ENCODE measurements around the gene GET3.

GET3 gene

DNA sequence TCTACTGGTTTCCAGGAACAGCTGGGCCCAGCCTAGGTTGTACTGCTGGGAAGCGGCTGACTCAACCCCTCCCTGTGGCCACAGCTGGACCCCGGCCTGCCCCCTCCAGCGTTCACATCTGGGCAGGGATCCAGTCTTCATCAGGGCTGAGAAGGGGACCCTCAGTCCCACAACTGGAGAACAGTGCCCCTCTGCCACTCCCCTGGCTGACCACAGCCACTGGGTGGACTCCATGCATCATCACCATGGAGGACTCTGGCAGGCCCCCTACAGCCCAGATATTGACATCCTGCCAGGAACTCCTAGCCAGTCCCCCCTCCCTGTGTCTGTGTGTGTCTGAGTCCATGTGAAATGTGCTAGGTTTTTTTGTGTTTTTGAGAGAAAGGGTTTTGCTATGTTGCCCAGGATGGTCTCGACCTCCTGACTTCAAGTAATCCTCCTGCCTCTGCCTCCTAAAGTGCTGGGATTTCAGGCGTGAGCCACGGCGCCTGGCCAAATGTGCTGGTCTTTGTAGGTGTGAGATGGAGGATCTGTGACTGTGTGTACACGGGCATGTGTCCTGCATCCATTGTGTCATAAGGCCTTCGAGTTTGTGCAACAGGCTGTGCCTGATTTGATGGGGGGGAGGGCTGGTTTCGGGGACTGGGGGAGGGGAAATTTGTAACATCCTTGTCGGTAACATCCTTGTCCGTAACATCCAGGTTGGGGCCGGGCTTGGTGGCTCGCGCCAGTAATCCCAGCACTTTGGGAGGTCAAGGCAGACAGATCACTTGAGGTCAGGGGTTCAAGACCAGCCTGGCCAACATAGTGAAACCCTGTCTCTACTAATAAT lies 42.1 kb downstream of the GET3 start:
- no peak for DNase-seq (ENCODE audit: low read depth)

DNA sequence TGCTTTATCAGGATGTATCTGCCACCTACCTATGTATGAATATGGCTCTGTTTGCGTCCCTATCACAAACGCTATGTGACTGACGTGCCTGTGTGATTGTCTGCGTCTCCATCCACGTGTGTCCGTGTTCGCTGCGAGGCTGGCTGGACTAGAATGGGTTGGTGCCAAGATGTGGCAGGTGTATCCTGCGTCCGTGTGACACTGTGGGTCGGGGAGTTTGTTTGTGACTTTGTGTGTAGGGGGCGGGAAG lies 44.8 kb downstream of the GET3 start:
- no peak for DNase-seq (ENCODE audit: low read depth)

DNA sequence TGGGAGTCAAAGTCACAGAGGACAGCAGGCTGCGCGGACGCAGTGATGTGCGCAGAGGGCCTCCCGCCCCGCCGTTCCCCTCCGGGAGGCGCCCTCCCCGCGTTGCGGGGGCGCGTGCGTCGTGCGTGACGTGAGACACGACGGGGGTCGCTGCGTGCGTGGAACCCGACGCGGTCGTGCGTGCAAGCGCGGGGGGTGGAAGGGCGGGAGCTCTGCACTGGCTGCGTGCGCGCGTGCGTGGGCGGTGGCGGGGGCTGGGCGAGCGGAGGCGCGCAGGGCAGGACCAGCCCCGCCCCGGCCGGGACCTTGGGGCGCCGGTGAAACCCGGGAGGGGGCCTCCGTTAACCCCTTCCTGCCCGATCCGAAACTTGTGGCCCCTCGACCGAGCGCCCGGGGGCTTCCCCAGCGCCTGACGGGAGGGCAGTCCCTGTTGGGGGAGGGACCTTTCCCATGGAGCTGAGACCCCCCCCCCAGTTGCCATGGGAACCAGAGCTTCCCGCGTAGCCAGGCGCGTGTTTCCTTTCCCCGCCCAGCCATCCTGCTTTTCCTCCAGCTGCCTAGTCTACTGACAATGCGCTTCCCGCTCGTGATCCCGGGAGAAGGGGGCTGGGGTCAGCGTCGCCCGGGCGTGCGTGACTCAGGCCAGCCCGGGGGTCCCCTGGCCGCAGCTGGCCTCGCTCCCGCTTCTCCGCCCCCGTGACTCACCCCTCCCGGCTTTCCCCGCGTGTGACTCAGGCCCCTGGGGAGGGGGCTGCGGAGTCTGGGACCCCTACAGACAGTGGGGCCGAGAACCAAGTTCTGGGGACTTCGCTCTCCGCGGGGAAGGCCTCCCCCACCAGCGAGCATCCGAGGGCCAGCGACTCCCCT lies 45.4 kb downstream of the GET3 start:
- peak; percentile 85 for DNase-seq (ENCODE audit: low read depth)

DNA sequence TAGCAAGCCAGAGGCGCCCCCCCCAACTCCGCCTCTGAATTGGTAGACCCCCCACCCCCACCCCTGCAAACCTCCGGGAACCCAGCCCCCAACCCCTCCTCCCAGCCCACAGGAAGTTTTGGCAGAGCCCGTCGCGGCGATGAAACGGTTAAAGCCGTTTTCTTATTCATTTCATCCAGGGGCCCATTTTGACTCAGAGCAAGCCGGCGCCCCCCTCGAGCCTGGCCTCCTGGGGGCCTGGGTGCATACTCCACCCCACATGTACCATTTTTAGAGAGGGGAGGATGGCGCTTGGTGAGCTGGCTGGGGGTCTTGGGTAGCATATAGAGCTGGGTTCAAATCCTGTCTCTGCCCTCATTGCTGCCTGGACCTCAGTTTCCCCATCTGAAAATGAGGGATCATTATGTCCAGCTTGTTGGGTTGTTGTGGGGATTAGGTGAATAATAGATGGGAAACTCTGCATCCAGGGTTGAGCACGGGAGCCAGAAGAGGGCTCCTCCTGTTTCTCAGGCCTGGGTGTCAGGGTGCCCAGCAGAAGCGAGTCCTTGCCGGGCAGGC lies 46.1 kb downstream of the GET3 start:
- no peak for DNase-seq (ENCODE audit: low read depth)

DNA sequence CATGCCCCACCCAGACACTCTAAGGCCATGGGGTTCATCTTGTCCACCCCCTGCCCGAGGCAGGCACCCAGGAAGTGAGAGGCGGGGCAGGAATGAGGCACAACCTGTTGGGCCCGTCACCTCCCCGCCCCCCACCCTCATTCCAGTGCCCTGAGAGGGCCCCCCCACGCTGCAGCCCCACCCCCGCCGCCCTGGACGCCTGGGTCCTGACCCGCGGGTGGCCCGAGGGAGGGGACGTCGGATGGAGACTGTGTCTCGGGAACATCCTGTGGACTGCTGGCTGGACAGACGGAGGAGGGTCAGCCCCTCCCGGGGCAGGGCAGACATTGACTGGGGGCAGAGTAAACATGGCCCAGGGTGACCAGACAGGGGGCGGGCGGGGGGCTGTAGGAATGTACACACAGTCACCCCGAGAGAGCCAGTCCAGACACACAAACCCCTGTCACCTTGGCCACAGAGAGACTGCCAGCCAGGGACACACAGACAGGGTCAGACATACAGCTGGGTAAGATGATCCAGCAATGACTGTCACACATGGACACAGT lies 46.6 kb downstream of the GET3 start:
- no peak for DNase-seq (ENCODE audit: low read depth)

DNA sequence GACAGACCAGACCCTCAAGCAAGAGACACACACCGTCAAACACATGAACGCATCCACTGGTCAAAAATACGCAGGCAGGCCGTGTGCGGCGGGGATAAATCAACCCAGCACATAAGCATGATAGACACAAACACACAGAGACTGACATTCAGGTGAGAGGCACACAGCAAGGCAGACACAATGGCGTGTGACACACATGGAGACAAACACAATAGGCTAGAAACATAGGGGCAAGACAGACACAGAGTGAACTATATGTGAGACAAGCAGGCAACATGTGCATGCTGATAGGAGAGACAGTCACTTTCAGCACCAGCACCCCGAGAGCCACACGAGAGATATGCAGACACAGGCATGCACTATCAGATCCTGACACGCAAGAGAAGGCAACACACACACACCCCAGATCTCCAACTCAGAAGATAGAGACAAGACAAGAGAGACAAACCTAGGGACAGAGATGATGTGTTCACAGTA lies 47.1 kb downstream of the GET3 start:
- no peak for DNase-seq (ENCODE audit: low read depth)

DNA sequence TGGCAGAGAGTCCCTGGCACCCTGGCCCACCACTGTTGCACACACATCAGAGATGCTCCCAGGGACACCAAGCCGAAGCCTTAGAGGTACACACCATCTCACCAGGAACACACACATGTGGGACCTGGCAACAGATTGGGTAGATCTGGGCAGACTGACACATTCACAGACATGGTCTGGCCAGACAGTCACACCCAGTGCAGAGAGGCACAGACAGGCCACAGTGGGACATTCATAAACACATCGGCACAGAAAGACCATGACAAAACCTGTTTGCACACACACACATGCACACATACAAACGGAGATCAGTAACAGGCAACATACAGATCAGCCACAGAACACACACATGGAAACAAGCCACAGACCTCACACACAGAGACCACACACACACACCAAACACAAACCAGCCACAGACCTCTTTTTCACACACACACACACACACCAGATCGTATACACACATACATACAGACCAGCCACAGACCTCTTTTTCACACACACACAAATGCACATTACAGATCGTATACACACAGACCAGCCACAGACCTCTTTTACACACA lies 47.7 kb downstream of the GET3 start:
- no peak for DNase-seq (ENCODE audit: low read depth)

DNA sequence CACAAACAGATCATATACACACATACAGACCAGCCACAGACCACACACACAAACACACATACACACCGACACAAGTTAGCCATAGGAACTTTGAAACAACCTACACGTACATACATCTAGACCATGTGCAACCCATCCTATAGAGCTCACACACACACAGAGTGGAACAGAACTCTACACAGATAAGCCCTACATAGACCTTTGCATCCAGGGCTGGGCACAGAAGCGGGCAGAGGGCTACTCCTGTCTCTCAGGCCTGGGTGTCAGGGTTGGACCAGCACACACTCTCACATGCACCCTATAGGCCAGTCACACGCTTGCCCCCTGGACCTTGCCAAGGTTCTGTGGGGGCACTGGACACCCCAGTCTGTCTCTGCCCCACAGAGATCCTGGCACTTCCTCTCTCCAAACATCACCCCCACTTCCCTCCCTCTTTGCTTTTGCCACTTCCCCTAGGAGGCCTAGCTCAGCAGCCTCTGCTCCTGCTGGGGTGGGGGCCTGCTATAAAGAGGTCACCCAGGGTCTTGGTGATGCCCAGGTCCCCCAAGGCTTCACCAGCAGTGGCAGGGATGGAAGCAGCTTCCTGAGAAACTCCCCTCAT lies 48.2 kb downstream of the GET3 start:
- DNase-seq (ENCODE audit: low read depth): no peak

DNA sequence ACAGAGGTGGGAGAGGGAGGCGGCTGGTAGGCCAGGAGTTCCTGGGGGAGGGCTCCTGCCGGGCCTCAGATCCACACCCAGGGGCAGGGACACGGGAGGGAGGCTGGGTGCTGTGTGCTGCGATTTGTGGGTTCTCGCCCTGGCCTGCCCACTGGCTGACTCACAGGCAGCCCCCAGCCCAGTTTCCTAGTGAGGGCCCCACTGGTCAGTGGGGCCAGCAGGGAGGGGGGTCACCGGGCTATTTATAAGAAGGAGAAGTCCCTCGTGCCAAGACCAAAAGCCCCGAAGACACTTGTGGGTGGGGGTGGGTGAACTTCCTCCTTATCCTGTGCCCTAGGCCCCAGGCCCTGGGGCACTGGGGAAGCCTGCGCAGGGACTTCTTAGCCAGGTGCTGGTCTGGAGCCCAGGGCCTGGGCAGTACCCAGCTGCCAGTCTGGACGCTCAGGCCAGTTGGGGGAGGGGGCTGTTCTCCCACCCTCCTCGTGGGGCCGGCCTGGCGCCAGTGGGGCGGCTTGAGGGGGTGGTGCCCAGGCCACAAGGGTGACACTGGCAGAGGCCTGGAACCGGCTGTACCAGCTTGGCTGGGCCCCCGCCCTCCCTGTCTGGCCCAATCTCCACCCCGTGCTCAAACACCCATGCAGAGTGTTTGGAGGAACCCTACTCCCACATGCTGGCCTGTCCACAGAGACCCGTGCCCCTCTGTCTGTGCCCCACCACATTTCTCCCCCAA lies 49.0 kb downstream of the GET3 start:
- DNase-seq (ENCODE audit: low read depth): no peak

DNA sequence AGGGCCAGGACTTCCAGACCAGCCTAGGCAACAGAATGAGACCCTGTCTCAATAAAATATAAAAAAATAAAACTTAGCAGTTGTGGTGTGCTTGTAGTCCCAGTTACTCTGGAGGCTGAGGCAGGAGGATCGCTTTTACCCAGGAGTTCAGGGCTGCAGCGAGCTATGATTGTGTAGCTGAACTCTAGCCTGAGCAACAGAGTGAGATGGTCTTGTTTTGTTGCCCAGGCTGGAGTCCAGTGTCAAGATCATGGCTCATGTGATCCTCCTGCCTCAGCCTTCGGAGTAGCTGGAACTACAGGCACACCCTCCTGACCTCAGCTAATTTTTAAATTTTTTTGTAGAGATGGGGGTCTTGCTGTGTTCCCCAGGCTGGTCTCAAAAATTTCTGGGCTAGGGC lies 49.7 kb downstream of the GET3 start:
- no peak for DNase-seq (ENCODE audit: low read depth)

DNA sequence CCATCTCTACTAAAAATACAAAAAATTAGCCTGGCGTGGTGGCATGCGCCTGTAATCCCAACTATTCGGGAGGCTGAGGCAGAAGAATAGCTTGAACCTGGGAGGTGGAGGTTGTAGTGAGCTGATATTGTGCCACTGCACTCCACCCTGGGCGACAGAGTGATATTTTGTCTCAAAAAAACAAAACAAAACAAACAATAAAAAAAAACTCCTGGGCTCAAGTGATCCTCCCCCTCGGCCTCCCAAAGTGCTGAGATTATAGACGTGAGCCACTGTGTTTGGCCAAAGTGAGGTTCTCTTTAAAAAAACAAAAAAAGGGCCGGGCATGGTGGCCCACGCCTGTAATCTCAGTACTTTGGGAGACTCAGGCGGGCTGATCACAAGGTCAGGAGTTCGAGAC lies 50.2 kb downstream of the GET3 start:
- no peak for DNase-seq (ENCODE audit: low read depth)

DNA sequence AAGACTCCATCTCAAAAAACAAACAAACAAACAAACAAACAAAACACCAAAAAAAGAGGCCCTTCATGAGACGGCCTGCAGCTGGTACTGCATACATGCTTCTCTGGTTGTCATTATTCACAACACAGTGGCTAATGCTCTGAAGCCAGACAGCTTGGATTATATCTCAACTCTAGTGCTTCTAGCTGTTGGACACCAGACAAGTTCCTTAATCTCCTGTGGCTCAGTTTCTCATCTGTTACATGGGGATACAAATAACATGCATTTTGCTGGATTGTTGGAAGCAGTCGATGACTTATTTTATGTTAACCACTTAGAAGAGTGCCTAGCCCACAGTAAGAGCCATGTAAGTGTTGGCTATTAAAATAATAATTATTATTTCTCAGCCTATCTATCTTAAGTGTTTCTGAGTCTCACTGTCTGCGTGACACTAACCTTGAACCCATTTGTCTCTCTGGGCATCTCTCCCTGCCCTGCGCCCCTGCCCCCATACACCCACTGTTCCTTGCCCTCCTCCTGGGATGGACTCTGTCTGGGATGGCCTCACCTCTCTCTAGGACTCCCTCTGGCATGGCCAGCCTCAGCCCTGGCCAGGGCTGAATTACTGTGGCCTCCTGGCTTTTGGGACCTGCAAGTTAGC lies 50.9 kb downstream of the GET3 start:
- DNase-seq (ENCODE audit: low read depth): no peak

DNA sequence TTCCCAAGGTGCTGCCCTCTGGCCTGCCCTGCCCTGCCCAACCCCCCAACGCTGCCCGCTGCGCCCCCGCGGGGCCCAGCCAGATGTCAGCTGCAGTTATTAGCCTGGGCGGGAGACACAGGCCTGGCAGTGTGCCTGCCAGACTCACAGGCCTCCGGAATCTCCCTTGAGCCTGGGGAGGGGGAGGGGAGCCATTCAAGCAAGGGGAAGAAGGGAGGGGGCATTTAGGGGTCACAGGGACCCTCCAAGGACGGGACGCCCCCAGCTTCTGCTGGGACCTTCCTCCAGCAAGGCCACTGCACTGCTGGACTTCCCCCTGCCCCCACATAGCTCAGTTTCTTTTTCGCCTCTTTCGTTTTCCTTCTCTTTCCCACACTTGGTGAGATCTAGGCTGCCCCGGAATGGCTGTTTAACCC lies 51.4 kb downstream of the GET3 start:
- DNase-seq (ENCODE audit: low read depth): no peak

DNA sequence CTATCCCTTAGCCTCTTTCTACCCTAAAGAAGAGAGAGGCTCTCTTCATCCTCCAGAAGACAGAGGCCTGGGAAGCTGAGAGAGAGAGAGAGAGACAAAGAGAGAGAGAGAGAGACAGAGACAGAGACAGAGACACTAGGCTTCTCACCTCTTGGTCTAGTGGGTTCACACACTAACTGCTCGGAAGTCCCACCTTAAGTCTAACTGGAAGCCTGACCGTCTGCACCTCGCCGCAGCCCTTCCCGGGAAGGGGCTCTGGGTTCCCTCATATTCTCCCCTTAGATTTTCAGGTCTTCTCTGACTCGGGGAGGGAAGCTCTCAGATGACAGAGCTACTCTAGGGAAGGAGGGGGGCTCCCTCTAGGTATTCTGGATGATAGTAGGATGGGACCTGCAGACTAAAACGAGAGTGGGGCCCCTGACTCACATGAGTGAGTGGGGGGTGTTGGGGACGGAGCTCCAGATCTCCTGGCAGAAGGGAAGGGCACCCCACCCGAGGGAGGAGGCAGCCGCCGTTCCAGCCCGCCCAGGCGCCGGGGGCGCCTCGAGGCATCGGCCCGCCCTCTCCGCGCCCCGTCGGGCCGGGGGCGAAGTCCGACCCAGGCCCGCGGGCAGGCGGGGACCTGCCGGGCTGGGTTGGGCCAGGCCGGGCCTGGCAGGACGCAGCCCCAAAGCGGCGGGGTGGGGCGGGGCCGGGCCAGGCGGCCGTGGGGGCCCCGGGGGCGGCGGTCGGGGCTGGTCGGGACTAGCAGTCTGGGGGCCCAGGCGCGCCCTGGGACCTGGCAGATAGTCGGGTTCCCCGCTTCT lies 52.0 kb downstream of the GET3 start:
- no peak for DNase-seq (ENCODE audit: low read depth)

DNA sequence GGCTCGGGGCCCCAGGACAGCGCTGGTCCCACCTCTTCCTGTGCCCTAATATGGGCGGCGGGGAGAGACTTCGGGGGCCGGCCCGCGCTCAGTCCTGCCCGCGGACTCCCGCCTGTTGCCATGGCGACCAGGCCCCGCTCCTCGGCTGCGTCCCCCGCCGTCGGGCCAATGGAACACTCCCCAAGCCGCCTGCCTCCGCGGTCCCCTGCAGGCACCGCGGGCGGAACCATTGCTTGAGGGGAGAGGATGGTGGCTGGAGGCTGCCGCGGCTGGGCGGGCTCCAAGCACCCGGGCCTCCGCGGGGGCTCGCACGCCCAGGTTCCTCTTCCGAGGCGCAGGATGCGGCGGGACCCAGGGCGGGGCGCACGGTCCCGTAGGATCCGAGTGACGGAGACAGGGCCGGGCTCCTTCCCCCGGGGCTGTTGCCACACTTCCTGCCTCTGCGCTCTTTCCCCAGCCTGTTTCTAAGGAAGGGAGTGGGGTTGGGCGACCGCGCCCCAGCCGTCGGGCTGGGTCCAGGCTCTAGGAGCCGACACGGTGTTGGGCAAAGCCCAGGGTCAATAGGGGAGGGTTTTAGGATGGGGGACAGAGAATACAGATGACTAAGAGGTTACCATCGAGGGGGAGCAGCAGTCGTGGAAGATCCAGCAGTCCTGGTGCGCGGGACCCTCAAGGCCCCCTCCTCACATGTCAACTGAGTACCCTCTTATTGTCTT lies 52.8 kb downstream of the GET3 start:
- DNase-seq (ENCODE audit: low read depth): peak; percentile 89

DNA sequence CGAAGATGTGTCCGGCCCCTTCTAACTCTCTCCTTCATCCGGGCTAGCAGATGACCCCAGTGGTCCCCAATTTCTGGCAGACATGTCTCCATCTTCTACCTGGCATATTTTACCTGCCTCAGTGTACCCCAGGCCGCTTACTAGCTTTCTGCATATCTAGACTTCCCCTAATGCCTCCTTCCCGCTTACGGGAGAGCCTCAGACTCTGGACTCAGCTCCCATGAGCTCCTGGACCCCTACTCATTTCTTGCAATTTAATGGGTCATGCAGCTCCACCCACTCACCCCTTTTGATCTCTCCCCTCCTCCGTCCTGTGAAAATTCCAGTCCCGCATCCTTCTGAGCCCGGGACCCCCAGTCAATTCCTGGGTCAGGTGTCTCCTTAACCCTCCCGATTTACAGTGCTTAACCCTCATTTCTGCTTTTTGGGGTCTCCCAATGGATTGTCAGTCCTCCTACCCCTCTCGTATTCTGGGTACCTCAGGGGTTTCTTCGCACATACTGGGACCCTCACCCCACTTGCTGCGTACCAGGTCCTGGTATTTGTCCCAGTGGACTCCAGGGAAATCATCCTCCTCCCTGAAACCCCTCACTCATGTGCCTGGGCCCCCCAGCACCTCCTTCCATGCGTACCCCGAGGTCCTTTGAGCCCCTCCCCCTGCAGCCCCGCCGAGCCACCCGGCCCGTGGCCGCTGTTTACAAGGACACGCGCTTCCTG lies 53.5 kb downstream of the GET3 start:
- DNase-seq (ENCODE audit: low read depth): no peak

DNA sequence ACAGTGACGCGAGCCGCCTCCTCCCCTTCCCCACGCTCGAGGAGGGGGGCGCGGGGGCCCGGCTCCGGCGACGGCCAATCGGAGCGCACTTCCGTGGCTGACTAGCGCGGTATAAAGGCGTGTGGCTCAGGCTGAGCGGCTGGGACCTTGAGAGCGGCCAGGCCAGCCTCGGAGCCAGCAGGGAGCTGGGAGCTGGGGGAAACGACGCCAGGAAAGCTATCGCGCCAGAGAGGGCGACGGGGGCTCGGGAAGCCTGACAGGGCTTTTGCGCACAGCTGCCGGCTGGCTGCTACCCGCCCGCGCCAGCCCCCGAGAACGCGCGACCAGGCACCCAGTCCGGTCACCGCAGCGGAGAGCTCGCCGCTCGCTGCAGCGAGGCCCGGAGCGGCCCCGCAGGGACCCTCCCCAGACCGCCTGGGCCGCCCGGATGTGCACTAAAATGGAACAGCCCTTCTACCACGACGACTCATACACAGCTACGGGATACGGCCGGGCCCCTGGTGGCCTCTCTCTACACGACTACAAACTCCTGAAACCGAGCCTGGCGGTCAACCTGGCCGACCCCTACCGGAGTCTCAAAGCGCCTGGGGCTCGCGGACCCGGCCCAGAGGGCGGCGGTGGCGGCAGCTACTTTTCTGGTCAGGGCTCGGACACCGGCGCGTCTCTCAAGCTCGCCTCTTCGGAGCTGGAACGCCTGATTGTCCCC lies 54.2 kb downstream of the GET3 start, which contains the start of gene JUNB:
JUNB (plus strand) TSS at position 142 of the 706 bp plus-strand sequence; CDS start at position 428, 286 bp downstream.
- peak; percentile 93 for DNase-seq (ENCODE audit: low read depth)
